NCI-H2227 treated with DMSO at 0.1 percent for 48 hours (cell line): ENCODE measurements around the gene DOK1.

Experiments
- DNase-seq: peaks from one replicate; lab custom pipeline; 2025; lab: John Stamatoyannopoulos, UW

Gene DOK1

GRCh38 chr2:74599676-74600075 is 45.2 kb downstream of the DOK1 start:
- no peak for DNase-seq

- DNase-seq = no peak
Observed at GRCh38 chr2:74602586-74603281, 48.2 kb downstream of the DOK1 start.

- DNase-seq = no peak
Observed at GRCh38 chr2:74603282-74604000, 48.9 kb downstream of the DOK1 start.

DNA sequence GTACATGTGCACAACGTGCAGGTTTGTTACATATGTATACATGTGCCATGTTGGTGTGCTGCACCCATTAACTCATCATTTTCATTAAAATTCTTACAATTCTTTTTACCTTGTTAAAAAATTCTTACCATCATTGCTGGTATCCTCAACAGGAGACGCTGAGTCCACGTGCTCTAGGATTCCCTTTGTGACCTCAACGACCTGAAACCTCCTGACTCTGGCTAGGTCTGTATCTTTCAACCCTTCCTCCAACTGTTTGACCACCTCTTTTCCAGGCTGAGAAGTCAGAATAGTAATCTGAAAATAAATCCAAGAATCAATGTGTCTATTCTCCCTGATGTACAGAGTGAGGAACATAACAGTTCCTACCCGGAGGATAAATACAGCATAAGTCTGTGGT is 52.4 kb downstream of the DOK1 start:
- DNase-seq = no peak
